Measurements from ENCODE around the gene NARS2.
A peak's percentile ranks its signal among the peaks of the same experiment; 100 is the strongest.
"Not testable (repeated sequence)": the region's sequence is repeated elsewhere in the genome, so short reads cannot be mapped to it uniquely, and the experiment has no call there.

NARS2 gene

GRCh38 chr11:78464787-78465168 lies 109.9 kb downstream of the NARS2 start:
- in situ Hi-C loops (cut with HindIII; ENCODE audit: low pct_ligation_motif_present, low pct_unique_long_range_greater_than_20kb, low sequenced_read_pairs); DNase-seq: not testable (repeated sequence)

DNA sequence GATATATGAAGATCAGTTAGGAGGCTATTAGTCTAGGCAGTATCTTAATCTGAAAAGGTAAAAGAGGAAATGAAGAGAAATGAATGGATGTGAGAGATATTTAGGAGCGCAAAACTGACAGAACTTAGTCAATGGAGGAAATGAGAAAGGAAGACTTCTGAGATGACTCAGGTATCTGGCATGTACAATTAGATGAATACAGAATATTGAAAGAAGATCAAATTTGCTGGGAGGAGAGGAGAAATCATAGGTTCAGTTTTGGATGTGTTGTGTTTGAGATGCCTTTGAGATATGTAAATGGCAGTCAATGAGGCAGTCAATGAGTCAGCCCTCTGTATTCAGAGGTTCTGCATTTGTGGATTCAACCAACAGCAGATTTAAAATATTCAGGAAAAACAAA lies 114.2 kb downstream of the NARS2 start:
- in situ Hi-C loops (cut with HindIII; ENCODE audit: low pct_ligation_motif_present, low pct_unique_long_range_greater_than_20kb, low sequenced_read_pairs): no loop called here
- DNase-seq: no peak

DNA sequence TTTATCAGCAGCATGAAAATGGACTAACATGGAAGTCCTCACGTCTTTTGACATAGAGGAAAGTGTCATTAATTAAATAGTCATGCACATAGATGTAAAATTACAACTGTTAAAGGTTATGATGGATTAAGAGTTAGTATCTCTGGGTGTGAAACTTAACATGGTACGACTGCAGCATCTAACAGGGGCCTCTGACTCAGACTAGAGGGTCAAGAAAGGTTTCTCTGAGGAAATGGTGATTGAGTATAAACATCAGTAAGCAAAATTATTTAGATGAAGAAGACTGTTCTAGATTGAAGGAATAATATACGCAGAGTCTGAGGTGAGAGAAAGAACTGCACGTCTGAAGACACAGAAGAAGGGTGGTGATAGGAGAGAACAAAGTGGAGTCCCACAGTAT lies 114.9 kb downstream of the NARS2 start:
- DNase-seq: no peak
- in situ Hi-C loops (cut with HindIII; ENCODE audit: low pct_ligation_motif_present, low pct_unique_long_range_greater_than_20kb, low sequenced_read_pairs): no loop called here

DNA sequence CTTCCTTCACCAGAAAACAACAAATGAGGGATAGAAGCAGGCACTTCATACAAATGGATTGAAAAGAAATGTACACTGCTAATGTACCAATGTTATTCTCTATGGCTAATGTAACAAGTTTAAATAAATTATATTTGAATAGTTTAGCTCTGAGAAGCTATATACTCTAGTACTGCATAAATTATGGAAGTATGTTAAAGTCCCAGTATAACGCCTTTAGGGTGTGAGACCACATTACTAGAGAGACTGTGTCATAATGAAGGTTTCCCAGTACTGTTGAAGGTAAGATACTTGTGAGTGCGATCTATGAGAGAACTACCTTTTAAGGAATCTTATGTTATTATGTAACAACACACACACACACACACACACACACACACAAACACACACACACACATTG lies 117.2 kb downstream of the NARS2 start:
- in situ Hi-C loops (cut with HindIII; ENCODE audit: low pct_ligation_motif_present, low pct_unique_long_range_greater_than_20kb, low sequenced_read_pairs): no loop called here
- no peak for DNase-seq

DNA sequence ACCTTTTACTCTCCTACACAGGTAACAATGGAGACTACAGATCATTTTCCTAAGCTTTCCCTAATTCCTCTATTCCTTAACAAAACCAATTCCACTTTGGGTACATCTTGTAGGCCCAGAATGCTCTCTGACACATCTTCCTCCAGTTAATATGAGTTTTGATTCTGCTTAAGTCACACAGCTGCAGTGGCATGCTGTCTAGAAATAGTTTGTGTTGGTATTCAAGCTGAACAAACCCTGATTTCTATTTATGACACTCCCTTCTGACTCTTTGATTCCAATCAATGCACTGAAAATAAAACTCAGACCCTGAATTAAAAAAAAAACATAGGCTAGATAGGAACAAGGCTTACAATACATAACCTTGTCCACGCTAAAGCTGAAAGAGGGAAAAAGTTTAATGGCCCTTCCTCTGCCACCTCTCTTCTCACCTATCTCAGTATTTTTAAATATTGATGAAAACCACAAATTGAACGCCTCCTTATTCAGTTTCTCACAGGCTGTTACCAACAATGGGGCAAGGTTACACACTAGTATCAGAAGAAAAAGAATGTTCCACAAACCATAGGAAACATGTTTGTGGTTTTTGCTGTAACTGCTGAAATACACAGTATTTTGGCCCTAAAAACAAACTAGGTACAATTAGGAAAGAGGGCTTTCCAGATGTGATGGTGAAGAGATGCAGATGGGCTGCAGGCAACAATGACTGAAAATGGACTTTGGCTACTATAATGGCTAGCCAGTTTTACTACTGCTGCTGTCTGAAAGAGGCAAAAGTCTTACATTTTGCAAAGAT lies 121.3 kb downstream of the NARS2 start:
- in situ Hi-C loops (cut with HindIII; ENCODE audit: low pct_ligation_motif_present, low pct_unique_long_range_greater_than_20kb, low sequenced_read_pairs): no loop called here
- DNase-seq: no peak

DNA sequence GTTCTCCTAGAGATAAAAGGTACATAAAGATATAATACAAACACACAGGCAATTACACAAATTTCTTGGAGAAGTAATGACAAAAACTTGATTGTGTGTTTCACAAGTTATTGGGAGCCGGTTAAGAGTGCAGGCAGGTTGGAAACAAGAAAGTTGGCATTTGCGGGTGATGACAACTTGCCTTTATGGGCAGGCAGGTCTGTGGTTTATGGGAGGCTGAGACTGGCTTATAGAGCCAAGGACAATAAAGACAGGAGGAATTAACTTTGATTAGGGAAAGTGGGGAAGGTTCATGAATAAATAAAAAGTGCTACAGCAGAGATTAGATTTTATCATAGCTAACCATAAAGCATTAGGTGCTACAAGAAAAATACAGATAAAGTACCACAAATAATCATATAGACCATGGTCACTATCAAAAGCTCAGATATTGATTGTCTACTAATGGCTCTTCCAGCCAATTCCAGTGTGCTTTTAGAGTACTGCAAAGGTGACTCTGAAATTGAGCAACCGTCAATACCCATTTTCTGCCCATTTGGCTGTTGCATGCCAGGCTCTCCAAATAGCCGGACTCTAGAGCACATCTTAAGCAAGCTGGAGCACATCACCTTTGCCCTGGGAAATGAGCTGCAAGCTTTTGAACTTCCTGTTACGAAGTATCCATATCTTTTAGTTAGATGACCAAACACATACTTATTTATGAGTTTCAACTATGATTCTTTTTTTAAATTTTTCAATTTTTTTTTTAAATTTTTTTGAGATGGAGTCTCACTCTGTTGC lies 123.1 kb downstream of the NARS2 start:
- DNase-seq: no peak
- in situ Hi-C loops (cut with HindIII; ENCODE audit: low pct_ligation_motif_present, low pct_unique_long_range_greater_than_20kb, low sequenced_read_pairs): no loop called here

- in situ Hi-C loops (cut with HindIII; ENCODE audit: low pct_ligation_motif_present, low pct_unique_long_range_greater_than_20kb, low sequenced_read_pairs): no loop called here
- no peak for DNase-seq
Measured at GRCh38 chr11:78450866-78451265, 123.8 kb downstream of the NARS2 start.

- in situ Hi-C loops (cut with HindIII; ENCODE audit: low pct_ligation_motif_present, low pct_unique_long_range_greater_than_20kb, low sequenced_read_pairs): no loop called here
- no peak for DNase-seq
Measured at GRCh38 chr11:78449866-78450265, 124.8 kb downstream of the NARS2 start.

DNA sequence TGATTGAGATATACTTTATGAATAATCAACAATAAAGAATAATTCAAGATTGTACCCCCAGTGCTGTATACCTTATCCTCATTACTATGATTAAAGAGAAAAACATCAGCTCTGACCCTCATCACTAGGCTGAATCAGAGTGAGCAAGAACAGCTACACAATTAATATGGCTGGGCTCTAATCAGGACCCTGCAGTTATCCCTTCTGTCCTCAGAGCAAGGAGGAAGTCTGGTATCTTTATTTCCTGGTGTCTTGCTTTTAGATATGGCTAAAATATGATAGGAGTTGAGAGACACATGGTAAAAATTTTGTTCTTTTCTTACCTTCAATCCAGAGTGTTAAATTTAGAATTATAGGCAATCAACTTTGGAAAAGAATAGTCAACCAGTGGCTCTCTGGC lies 128.5 kb downstream of the NARS2 start:
- DNase-seq: no peak
- in situ Hi-C loops (cut with HindIII; ENCODE audit: low pct_ligation_motif_present, low pct_unique_long_range_greater_than_20kb, low sequenced_read_pairs): no loop called here

DNA sequence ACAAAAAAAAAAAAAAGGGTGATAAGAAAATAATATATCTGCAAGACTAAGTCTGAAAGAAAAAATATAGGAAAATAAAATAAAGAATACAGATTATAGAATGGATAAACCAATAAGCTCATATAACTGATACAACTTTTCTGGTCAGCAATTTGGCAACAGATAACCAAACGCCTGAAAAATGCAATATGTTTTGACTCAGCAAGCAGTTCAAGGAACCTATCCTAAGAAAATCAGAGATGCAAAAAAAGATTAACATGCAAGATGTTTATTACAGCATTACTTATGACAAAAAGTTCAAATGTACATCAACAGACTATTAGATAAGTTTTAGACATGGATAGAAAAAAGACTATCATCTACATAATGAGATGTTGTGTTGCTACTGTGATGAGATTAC lies 129.9 kb downstream of the NARS2 start:
- no peak for DNase-seq
- in situ Hi-C loops (cut with HindIII; ENCODE audit: low pct_ligation_motif_present, low pct_unique_long_range_greater_than_20kb, low sequenced_read_pairs): no loop called here

DNA sequence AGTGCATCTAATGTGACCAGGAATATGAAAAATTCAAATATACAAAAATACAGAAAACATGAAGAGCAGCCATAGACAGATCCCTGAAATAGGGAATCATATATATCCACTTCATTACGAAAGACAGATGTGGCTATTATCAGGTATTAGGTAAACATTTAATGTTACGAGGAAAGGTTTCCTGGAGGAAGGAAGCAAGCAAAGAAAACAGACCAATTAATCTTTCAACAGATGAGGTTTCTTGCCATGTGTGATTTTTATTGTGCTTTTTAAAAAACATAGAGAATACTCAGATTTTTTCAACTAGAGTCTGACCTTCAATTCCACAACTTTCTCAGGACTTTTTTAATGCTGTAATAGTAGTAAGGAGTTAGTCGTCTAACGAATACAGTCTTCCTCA lies 132.7 kb downstream of the NARS2 start:
- in situ Hi-C loops (cut with HindIII; ENCODE audit: low pct_ligation_motif_present, low pct_unique_long_range_greater_than_20kb, low sequenced_read_pairs): no loop called here
- no peak for DNase-seq

GRCh38 chr11:78438298-78438975 lies 136.2 kb downstream of the NARS2 start:
- in situ Hi-C loops (cut with HindIII; ENCODE audit: low pct_ligation_motif_present, low pct_unique_long_range_greater_than_20kb, low sequenced_read_pairs): no loop called here
- DNase-seq: no peak

DNA sequence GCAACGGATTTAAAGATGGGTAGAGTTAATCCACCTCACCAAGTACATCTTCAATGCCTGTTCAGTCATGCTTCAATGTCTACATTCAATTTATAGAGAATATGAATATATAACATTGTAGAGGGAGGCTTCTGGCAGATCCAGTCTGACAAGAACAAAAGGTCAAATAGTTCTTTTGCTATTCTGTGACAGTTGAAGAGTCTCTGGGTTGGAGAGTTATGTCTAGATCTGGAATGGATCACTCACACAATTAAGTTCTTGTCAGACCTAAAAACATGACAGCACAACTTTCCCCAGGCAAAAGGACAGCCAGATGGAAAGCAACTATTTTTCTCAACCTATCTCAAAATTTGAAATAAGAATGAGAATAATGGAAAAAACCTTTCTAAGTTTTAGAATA lies 141.7 kb downstream of the NARS2 start:
- no peak for DNase-seq
- in situ Hi-C loops (cut with HindIII; ENCODE audit: low pct_ligation_motif_present, low pct_unique_long_range_greater_than_20kb, low sequenced_read_pairs): no loop called here

- peak; percentile 18 for DNase-seq
- in situ Hi-C loops (cut with HindIII; ENCODE audit: low pct_ligation_motif_present, low pct_unique_long_range_greater_than_20kb, low sequenced_read_pairs): no loop called here
Measured at GRCh38 chr11:78432058-78432515, 142.6 kb downstream of the NARS2 start.

GRCh38 chr11:78429660-78430059 lies 145.0 kb downstream of the NARS2 start:
- no peak for DNase-seq
- in situ Hi-C loops (cut with HindIII; ENCODE audit: low pct_ligation_motif_present, low pct_unique_long_range_greater_than_20kb, low sequenced_read_pairs): no loop called here

DNA sequence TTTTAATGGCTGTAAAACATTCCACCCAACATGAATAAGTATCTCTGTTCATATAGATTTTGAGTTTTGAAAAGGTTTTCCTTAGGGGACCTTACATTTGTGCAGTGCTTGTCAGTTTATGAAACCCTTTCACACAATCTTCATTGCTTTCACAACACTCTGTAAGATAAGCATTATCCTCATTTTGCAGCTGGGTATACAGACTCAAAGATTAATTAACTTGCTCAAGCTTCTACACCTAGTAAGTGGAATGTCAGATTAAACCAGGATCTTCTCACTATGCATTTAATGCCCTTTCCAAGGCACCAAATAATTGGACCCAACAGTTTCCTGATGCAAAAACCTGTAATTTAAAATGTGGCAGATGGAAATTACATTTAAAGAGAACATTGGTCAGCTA lies 145.5 kb downstream of the NARS2 start:
- DNase-seq: no peak
- in situ Hi-C loops (cut with HindIII; ENCODE audit: low pct_ligation_motif_present, low pct_unique_long_range_greater_than_20kb, low sequenced_read_pairs): no loop called here

- no peak for DNase-seq
- in situ Hi-C loops (cut with HindIII; ENCODE audit: low pct_ligation_motif_present, low pct_unique_long_range_greater_than_20kb, low sequenced_read_pairs): no loop called here
Measured at GRCh38 chr11:78428773-78429172, 145.9 kb downstream of the NARS2 start.

- DNase-seq: no peak
- in situ Hi-C loops (cut with HindIII; ENCODE audit: low pct_ligation_motif_present, low pct_unique_long_range_greater_than_20kb, low sequenced_read_pairs): no loop called here
Measured at GRCh38 chr11:78428266-78428636, 146.4 kb downstream of the NARS2 start.

- in situ Hi-C loops (cut with HindIII; ENCODE audit: low pct_ligation_motif_present, low pct_unique_long_range_greater_than_20kb, low sequenced_read_pairs): no loop called here
- DNase-seq: no peak
Measured at GRCh38 chr11:78427615-78428265, 146.9 kb downstream of the NARS2 start.
